Type B pancreatic cell (in vitro differentiated cells): ENCODE results near the gene DENND2D. TPM values are rescaled to one million over a fixed set of nuclear protein-coding genes. Genes with fewer than 3 reads are reported as not detected.

ENCODE experiments used
- DNase-seq: peaks from one replicate; pipeline ENCODE4 v3.0.0; 2021; ENCODE audit warnings: mixed read lengths; ENCODE audit not compliant: unreplicated experiment; ENCODE audit errors: extremely low spot score
- H3K27ac Mint-ChIP-seq: 2 replicates; pipeline ENCODE4 v1.8.0; 2021; ENCODE audit warnings: mild to moderate bottlenecking, mixed read lengths
- H3K27me3 Mint-ChIP-seq: 2 replicates; pipeline ENCODE4 v1.8.0; 2021; ENCODE audit warnings: mixed read lengths
- H3K36me3 Mint-ChIP-seq: 2 replicates; pipeline ENCODE4 v1.8.0; 2021; ENCODE audit warnings: mixed read lengths
- H3K4me1 Mint-ChIP-seq: one replicate; pipeline ENCODE4 v1.8.0; 2021; ENCODE audit warnings: mixed read lengths; ENCODE audit not compliant: unreplicated experiment
- H3K4me3 Mint-ChIP-seq: 2 replicates; pipeline ENCODE4 v1.8.0; 2021; ENCODE audit warnings: mild to moderate bottlenecking, mixed read lengths
- H3K9me3 Mint-ChIP-seq: 2 replicates; pipeline ENCODE4 v1.8.0; 2021; ENCODE audit warnings: mixed read lengths
- total RNA-seq: library from RNA; stranded (reverse); gene quantifications from 2 replicates; pipeline ENCODE4 v1.2.1, GENCODE V29; 2021; ENCODE audit warnings: low replicate concordance
- TF ChIP-seq, protein P1 (sequence below): fragments of 200-600 bp; sonication (generic); conservative IDR thresholded peaks from 2 replicates; pipeline ENCODE4 v1.5.0; 2021; ENCODE audit warnings: antibody characterized with exemption, mild to moderate bottlenecking

DENND2D gene
- total RNA-seq, 1 donor from 2014 or later = 6.3 TPM

- no peak for DNase-seq
- H3K4me3 Mint-ChIP-seq = no peak overlapping the region
- H3K36me3 Mint-ChIP-seq = peaks cover 37% of the 10 kb centered on the region
- H3K27me3 Mint-ChIP-seq = no peaks in the 10 kb centered on the region
- no peak overlapping the region for H3K27ac Mint-ChIP-seq
- TF ChIP-seq, protein P1, sequence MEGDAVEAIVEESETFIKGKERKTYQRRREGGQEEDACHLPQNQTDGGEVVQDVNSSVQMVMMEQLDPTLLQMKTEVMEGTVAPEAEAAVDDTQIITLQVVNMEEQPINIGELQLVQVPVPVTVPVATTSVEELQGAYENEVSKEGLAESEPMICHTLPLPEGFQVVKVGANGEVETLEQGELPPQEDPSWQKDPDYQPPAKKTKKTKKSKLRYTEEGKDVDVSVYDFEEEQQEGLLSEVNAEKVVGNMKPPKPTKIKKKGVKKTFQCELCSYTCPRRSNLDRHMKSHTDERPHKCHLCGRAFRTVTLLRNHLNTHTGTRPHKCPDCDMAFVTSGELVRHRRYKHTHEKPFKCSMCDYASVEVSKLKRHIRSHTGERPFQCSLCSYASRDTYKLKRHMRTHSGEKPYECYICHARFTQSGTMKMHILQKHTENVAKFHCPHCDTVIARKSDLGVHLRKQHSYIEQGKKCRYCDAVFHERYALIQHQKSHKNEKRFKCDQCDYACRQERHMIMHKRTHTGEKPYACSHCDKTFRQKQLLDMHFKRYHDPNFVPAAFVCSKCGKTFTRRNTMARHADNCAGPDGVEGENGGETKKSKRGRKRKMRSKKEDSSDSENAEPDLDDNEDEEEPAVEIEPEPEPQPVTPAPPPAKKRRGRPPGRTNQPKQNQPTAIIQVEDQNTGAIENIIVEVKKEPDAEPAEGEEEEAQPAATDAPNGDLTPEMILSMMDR = no peak
- no peaks in the 10 kb centered on the region for H3K9me3 Mint-ChIP-seq
- no peaks in the 10 kb centered on the region for H3K4me1 Mint-ChIP-seq
Measured at GRCh38 chr1:111179968-111180533, 20.4 kb downstream of the DENND2D start.

GRCh38 chr1:111176678-111177077, 23.8 kb downstream of the DENND2D start:
- Mint-ChIP-seq H3K4me1 (peaks cover 5% of the 10 kb centered on the region), H3K36me3 (peaks cover 25% of the 10 kb centered on the region), H3K27ac (no peak overlapping the region), H3K4me3 (no peak overlapping the region), H3K27me3 (no peaks in the 10 kb centered on the region), H3K9me3 (no peaks in the 10 kb centered on the region)
- DNase-seq = no peak
- TF ChIP-seq, protein P1 = no peak

DNA sequence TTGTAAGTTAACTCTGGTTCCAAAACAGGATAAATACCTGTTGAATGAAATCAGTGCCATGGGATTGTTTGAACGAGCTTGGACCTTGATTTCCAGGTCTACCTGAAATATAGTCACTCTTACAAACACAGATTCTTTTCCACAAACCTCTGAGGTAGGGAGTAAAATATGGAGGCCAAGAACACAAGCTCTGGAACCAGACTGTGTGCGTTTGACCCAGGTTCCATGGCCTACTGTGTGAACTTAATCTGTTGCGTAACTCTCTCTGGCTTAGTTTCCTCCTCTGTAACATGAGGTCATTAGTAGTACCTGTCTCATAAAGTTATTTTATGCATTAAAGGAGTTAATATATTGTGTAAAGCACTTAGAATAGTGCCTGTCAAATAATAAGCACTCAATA, 25.1 kb downstream of the DENND2D start:
- no peak overlapping the region for H3K27ac Mint-ChIP-seq
- peaks cover 22% of the 10 kb centered on the region for H3K36me3 Mint-ChIP-seq
- TF ChIP-seq, protein P1 = no peak
- H3K4me3 Mint-ChIP-seq = no peak overlapping the region
- peaks cover 5% of the 10 kb centered on the region for H3K4me1 Mint-ChIP-seq
- DNase-seq = no peak
- H3K9me3 Mint-ChIP-seq = no peaks in the 10 kb centered on the region
- H3K27me3 Mint-ChIP-seq = no peaks in the 10 kb centered on the region

DNA sequence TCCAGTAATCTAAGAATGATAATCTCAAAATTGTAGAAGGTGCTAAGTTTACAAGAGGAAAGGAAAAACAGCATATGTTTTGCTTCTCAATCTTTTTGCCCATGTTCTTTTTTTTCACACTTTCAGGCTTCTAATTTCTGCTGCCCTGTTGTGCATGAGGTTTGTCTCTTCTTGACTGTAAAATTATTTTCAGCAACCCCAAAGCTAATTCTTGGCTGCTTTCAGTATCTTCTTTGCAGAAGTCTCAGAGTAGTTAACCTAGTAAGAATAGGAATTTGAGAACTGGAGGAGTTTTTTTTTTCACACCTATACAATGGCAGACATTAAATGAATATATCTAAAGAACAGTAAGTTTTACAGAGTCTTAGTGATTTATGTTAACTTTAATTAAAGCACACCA, 26.4 kb downstream of the DENND2D start:
- TF ChIP-seq, protein P1 = no peak
- DNase-seq = no peak
- H3K27ac Mint-ChIP-seq = no peak overlapping the region
- H3K9me3 Mint-ChIP-seq = no peaks in the 10 kb centered on the region
- peaks cover 27% of the 10 kb centered on the region for H3K36me3 Mint-ChIP-seq
- peaks cover 5% of the 10 kb centered on the region for H3K4me1 Mint-ChIP-seq
- H3K27me3 Mint-ChIP-seq = no peaks in the 10 kb centered on the region
- no peak overlapping the region for H3K4me3 Mint-ChIP-seq

DNA sequence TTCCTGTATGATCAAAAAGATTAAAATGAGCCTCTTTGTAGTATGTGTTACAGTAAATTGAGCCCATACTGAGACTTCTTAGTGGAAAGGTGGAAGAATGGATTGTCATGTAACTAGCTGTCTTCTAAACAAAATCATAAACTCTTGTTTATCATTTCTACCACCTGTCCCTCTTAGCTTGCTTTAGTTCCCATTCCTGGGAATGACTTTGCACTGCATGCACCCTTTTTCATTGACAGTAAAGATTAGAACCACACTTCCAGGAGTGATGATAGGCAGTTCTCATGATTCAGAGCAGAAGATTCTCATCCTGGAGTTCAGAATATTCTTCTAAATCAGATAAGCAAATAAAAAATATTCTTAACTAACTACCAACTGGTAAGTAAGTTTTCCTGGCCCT, 28.0 kb downstream of the DENND2D start:
- Mint-ChIP-seq H3K4me3 (no peak overlapping the region), H3K27ac (no peak overlapping the region), H3K4me1 (peaks cover 5% of the 10 kb centered on the region), H3K27me3 (no peaks in the 10 kb centered on the region), H3K36me3 (peaks cover 21% of the 10 kb centered on the region), H3K9me3 (no peaks in the 10 kb centered on the region)
- no peak for DNase-seq
- TF ChIP-seq, protein P1 = no peak

DNA sequence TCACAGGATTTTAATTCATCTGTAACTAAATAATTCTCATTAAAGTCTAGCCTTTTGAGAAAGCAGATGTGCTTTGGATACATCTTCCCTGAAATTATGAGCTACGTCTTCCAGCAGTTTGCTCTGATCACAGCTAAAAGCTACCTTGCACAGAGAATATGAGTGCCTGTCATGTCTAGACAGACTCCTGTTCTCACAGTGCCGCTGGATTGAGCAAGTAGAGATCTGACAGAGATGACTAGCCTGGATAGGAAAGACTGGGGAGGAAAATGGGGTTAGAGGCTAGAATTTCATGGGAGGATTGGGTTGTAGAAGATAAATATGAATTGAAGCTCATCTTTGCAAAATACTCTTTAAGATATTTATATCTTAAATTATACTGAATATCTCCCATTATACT, 36.3 kb downstream of the DENND2D start:
- Mint-ChIP-seq H3K36me3 (peaks cover 29% of the 10 kb centered on the region), H3K27ac (no peak overlapping the region), H3K4me3 (no peak overlapping the region), H3K9me3 (no peaks in the 10 kb centered on the region), H3K4me1 (peaks cover 7% of the 10 kb centered on the region), H3K27me3 (no peaks in the 10 kb centered on the region)
- no peak for DNase-seq
- TF ChIP-seq, protein P1 = no peak
